Spleen (tissue), 11 donors: ENCODE results near the gene WNT16. TPM values are rescaled to one million over a fixed set of nuclear protein-coding genes. Genes with fewer than 3 reads are reported as not detected.

Source experiments
- DNase-seq: peaks from one replicate; pipeline ENCODE4 v3.0.0-alpha.2; 2020
- H3K27ac ChIP-seq, 8 donors: fragments of 200-600 bp; sonication (generic) in 7 of 8; 1 replicate in 4 of 8; 2 replicates in 4 of 8; pipeline versions ENCODE4 v1.5.0 to v1.8.0; 2016 to 2021; ENCODE audit warnings: inconsistent platforms in 4 of 8, mild to moderate bottlenecking in 4 of 8, moderate library complexity in 1 of 8
- H3K27me3 ChIP-seq, 7 donors: fragments of 200-600 bp; sonication (generic) in 6 of 7; replicated peaks in 1 of 7; 1 replicate in 4 of 7; 2 replicates in 3 of 7; pipeline versions ENCODE4 v1.5.0 to v1.8.0; 2016 to 2021; ENCODE audit warnings: inconsistent platforms in 3 of 7, mild to moderate bottlenecking in 1 of 7
- H3K36me3 ChIP-seq, 6 donors: fragments of 200-600 bp; sonication (generic) in 5 of 6; 1 replicate in 4 of 6; 2 replicates in 2 of 6; pipeline versions ENCODE4 v1.5.0 to v1.8.0; 2016 to 2021; ENCODE audit warnings: inconsistent platforms in 2 of 6
- H3K4me1 ChIP-seq, 6 donors: fragments of 200-600 bp; sonication (generic) in 5 of 6; 1 replicate in 3 of 6; 2 replicates in 3 of 6; pipeline versions ENCODE4 v1.5.0 to v1.8.0; 2016 to 2021; ENCODE audit warnings: inconsistent platforms in 3 of 6
- H3K4me3 ChIP-seq, 8 donors: fragments of 200-600 bp; sonication (generic) in 7 of 8; 1 replicate in 4 of 8; 2 replicates in 4 of 8; pipeline versions ENCODE4 v1.5.0 to v1.8.0; 2016 to 2021; ENCODE audit warnings: inconsistent platforms in 4 of 8, mild to moderate bottlenecking in 4 of 8, moderate library complexity in 2 of 8
- H3K9me3 ChIP-seq, 8 donors: fragments of 200-600 bp; sonication (generic) in 7 of 8; 1 replicate in 4 of 8; 2 replicates in 4 of 8; pipeline versions ENCODE4 v1.5.0 to v1.8.0; 2016 to 2021; ENCODE audit warnings: inconsistent platforms in 4 of 8
- CTCF ChIP-seq, 11 experiments: fragments of 200-600 bp in 7 of 11; fragments of 450-650 bp in 4 of 11; sonication (generic) in 4 of 11; IDR thresholded peaks in 8 of 11; conservative IDR thresholded peaks in 3 of 11; 1 replicate in 7 of 11; 2 replicates in 4 of 11; pipeline versions ENCODE4 v1.4.0 to v1.8.0; 2016 to 2021; ENCODE audit warnings: antibody characterized with exemption in 11 of 11, inconsistent platforms in 4 of 11, mild to moderate bottlenecking in 1 of 11
- POLR2A ChIP-seq, 3 donors: fragments of 450-650 bp; IDR thresholded peaks; one replicate each; pipeline ENCODE4 v1.5.1; 2017; ENCODE audit warnings: antibody characterized with exemption in 3 of 3, mild to moderate bottlenecking in 1 of 3
- POLR2AphosphoS5 ChIP-seq, 3 donors: sonication (generic); formaldehyde crosslinking; IDR thresholded peaks; one replicate each; pipeline ENCODE4 v1.5.1; 2017; ENCODE audit warnings: antibody characterized with exemption in 3 of 3
- WGBS, 5 donors: extraction: QIAGEN DNeasy Blood & Tissue Kit in 3 of 5; methylation state at CpG; one replicate each; pipeline versions ENCODE4 v1.1.5 to v1.1.7; 2013 to 2018; 5-methylcytosine and 5-hydroxymethylcytosine counted together
- intact Hi-C: fragments of 100-400 bp; cut with DNase I; formaldehyde crosslinking; loops from one replicate; pipeline ENCODE4 v1.15.0; 2023; ENCODE audit warnings: low total_unique reads
- polyA plus RNA-seq, 3 donors: library from polyadenylated mRNA; stranded (reverse); fragments of 200-250 nt; gene quantifications; one replicate each; pipeline ENCODE4 v1.2.1, GENCODE V29; 2013
- total RNA-seq, 7 donors: library from RNA; depleted of rRNA in 3 of 7; stranded (reverse); fragments of >200 nt in 3 of 7; fragmentation: NEBNext Ultra II Directional in 4 of 7; extraction: Animal tissue kit (Norgen Biotek cat#: 25700) in 4 of 7; gene quantifications; one replicate each; pipeline versions ENCODE4 v1.1.0 to v1.2.1, GENCODE V29; 2016 to 2021
- donor health status: healthy with polysubstance abuse.
- donor health status: DM: no; HTN: no; CAD: no; lungs with moderate emphysema.
- donor health status: DM: no; HTN: no; CAD: no.
- donor health status: Bipolar disorder and iron deficiency.
- donor health status: healthy.
- donor health status: DM: no; HTN: no; CAD: no.
- donor health status: DM: yes; HTN: yes; CAD: no.

The WNT16 gene
- total and polyA plus RNA-seq, 10 donors = 0.33 to 3.2 (median 0.95) TPM

- WGBS, 5 donors = 82 to 91% (median 87%) methylated on average over 1 of the region's 1 CpG
- no peak overlapping the region for H3K4me3 ChIP-seq
- TF ChIP-seq POLR2A (IDR thresholded peaks at IDR 0.05) (no peak), CTCF (IDR thresholded peaks at IDR 0.05 in 8 of 11, conservative IDR thresholded peaks at IDR 0.05 in 3 of 11) (no peak), POLR2AphosphoS5 (IDR thresholded peaks at IDR 0.05) (no peak)
- no peak overlapping the region for H3K27ac ChIP-seq
- intact Hi-C loops = no loop called here
- H3K9me3 ChIP-seq = peaks cover 0 to 25% (median 19%) of the 10 kb centered on the region in 8 donors
- H3K36me3 ChIP-seq = peaks cover 0 to 35% (median 0%) of the 10 kb centered on the region in 6 donors
- H3K27me3 ChIP-seq = no peaks in the 10 kb centered on the region
- no peak for DNase-seq
- H3K4me1 ChIP-seq = no peaks in the 10 kb centered on the region
These were observed 48.1 kb upstream of the WNT16 start for GRCh38 chr7:121280656-121281055.

GRCh38 chr7:121282129-121282528 lies 46.7 kb upstream of the WNT16 start:
- Histone ChIP-seq H3K4me1 (no peaks in the 10 kb centered on the region), H3K4me3 (no peak overlapping the region), H3K36me3 (peaks cover 0 to 50% (median 0%) of the 10 kb centered on the region in 6 donors), H3K9me3 (peaks cover 0 to 39% (median 26%) of the 10 kb centered on the region in 8 donors), H3K27ac (no peak overlapping the region), H3K27me3 (no peaks in the 10 kb centered on the region)
- no peak for DNase-seq
- TF ChIP-seq POLR2AphosphoS5 (IDR thresholded peaks at IDR 0.05) (no peak), POLR2A (IDR thresholded peaks at IDR 0.05) (no peak), CTCF (IDR thresholded peaks at IDR 0.05 in 8 of 11, conservative IDR thresholded peaks at IDR 0.05 in 3 of 11) (no peak)
- intact Hi-C loops = no loop called here
- WGBS, 5 donors = 80 to 89% (median 82%) methylated on average over 3 of the region's 3 CpGs

GRCh38 chr7:121285066-121285667 lies 43.6 kb upstream of the WNT16 start:
- intact Hi-C loops = no loop called here
- no peak for DNase-seq
- Histone ChIP-seq H3K9me3 (peaks cover 0 to 53% (median 33%) of the 10 kb centered on the region in 8 donors), H3K36me3 (peaks cover 0 to 50% (median 0%) of the 10 kb centered on the region in 6 donors), H3K4me3 (no peak overlapping the region), H3K27me3 (no peaks in the 10 kb centered on the region), H3K27ac (no peak overlapping the region), H3K4me1 (no peaks in the 10 kb centered on the region)
- WGBS, 5 donors = 88 to 100% (median 91%) methylated on average over 1 of the region's 1 CpG
- TF ChIP-seq POLR2A (IDR thresholded peaks at IDR 0.05) = no peak
- no peak for TF ChIP-seq POLR2AphosphoS5 (IDR thresholded peaks at IDR 0.05)
- TF ChIP-seq CTCF (IDR thresholded peaks at IDR 0.05 in 8 of 11, conservative IDR thresholded peaks at IDR 0.05 in 3 of 11) = no peak

GRCh38 chr7:121286186-121286585 lies 42.6 kb upstream of the WNT16 start:
- WGBS, 5 donors = 74 to 92% (median 86%) methylated on average over 2 of the region's 2 CpGs
- intact Hi-C loops = no loop called here
- Histone ChIP-seq H3K4me3 (no peak overlapping the region), H3K27me3 (no peaks in the 10 kb centered on the region), H3K9me3 (peaks cover 0 to 61% (median 36%) of the 10 kb centered on the region in 8 donors), H3K27ac (peak overlapping the region in 1 of 8 donors; percentile 22), H3K4me1 (no peaks in the 10 kb centered on the region), H3K36me3 (peaks cover 0 to 50% (median 0%) of the 10 kb centered on the region in 6 donors)
- TF ChIP-seq POLR2A (IDR thresholded peaks at IDR 0.05) (no peak), POLR2AphosphoS5 (IDR thresholded peaks at IDR 0.05) (no peak), CTCF (IDR thresholded peaks at IDR 0.05 in 8 of 11, conservative IDR thresholded peaks at IDR 0.05 in 3 of 11) (no peak)
- DNase-seq = no peak
